22Rv1 (cell line): ENCODE data around the gene CHMP4A.

ENCODE experiments used
- ZFX ChIP-seq: fragments of 450-650 bp; IDR thresholded peaks from 2 replicates; pipeline ENCODE4 v1.6.1; 2017; ENCODE audit warnings: antibody characterized with exemption, borderline replicate concordance
- TF ChIP-seq, protein P1 (sequence below): fragments of 450-650 bp; IDR thresholded peaks from 2 replicates; pipeline ENCODE4 v1.5.1; 2017; ENCODE audit warnings: mild to moderate bottlenecking

DNA sequence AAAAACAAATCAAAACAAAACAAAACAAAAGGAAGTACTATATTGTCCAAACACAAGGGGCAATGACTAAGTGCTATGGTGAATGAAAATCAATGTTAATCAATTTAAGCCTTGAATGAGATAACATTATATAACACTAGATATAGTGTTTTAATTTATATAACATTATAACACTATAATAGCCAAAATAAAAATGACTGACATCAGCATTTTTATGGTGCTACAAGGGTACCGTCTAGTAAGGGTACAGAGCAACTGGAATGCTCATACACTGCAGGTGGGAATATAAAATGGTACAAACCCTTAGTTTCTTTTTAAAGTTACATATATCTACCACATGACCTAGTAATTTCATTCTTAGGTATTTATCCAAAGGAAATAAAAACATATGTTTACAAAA lies 13.2 kb upstream of the CHMP4A start:
- TF ChIP-seq, protein P1, sequence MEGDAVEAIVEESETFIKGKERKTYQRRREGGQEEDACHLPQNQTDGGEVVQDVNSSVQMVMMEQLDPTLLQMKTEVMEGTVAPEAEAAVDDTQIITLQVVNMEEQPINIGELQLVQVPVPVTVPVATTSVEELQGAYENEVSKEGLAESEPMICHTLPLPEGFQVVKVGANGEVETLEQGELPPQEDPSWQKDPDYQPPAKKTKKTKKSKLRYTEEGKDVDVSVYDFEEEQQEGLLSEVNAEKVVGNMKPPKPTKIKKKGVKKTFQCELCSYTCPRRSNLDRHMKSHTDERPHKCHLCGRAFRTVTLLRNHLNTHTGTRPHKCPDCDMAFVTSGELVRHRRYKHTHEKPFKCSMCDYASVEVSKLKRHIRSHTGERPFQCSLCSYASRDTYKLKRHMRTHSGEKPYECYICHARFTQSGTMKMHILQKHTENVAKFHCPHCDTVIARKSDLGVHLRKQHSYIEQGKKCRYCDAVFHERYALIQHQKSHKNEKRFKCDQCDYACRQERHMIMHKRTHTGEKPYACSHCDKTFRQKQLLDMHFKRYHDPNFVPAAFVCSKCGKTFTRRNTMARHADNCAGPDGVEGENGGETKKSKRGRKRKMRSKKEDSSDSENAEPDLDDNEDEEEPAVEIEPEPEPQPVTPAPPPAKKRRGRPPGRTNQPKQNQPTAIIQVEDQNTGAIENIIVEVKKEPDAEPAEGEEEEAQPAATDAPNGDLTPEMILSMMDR = no peak
- no peak for TF ChIP-seq ZFX
